Stimulated activated CD4-positive, alpha-beta T cell treated with anti-CD3 and anti-CD28 coated beads, Interleukin-1b, Interleukin-23, amount 100 ng/mL, for 1 hour (primary cell): ENCODE data around the gene NDUFB7.
A peak's percentile ranks its signal among the peaks of the same experiment; 100 is the strongest.
"Not testable (repeated sequence)": the region's sequence is repeated elsewhere in the genome, so short reads cannot be mapped to it uniquely, and the experiment has no call there.

Experiments used
- DNase-seq, 2 donors: peaks; one replicate each; pipeline ENCODE4 v3.0.0-alpha.2; 2020; ENCODE audit warnings: low read depth in 2 of 2

The NDUFB7 gene

GRCh38 chr19:14553042-14553938 lies 18.6 kb downstream of the NDUFB7 start:
- no peak for DNase-seq

DNA sequence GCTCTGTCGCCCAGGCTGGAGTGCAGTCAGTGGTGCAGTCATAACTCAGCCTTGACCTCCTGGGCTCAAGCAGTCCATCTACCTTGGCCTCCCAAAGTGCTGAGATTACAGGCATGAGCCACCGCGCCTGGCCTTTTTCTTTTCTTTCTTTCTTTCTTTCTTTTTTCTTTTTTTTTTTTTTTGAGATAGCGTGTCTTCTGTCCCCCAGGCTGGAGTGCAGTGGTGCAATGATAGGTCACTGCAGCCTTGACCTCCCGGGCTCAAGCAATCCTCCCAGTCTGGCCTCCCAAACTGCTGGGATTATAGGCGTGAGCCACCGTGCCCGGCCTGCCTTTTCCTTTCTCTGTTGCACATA lies 19.9 kb downstream of the NDUFB7 start:
- DNase-seq: not testable (repeated sequence)

DNA sequence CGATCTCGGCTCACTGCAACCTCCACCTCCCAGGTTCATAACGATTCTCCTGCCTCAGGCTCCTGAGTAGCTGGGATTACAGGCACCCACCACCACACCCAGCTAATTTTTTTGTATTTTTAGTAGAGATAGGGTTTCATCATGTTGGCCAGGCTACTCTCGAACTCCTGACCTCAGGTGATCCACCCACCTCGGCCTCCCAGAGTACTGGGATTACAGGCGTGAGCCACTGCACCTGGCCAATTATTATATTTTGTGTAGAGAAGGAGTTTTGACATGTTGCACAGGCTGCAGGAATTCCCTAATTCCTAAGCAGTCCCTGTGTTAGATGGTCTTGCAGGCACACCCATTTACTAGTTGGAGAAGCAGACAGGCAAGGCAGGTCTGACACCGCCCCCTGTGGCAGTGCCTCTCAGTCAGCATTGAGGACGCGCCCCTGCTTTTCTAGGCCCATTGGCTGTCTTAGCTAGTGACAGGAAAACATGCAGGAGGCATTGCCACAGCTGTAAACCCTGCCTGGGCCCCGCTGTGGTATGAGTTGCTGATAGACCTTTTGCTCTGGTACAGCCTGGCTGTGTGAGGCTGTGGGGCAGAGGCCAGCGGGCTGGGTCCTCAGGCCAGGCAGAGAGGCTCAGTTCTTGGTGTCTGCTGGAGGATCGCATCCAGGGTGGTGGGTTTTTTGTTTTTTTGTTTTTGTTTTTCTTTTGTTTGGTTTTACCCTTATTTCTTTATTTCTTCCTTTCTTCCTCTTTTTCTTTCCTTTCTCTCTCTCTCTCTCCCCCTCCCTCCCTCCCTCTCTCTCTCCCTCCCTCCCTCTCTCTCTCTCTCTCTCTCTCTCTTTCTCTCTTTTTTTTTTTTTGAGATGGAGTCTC lies 20.5 kb downstream of the NDUFB7 start:
- peak; percentile 57 to 67 for DNase-seq

DNA sequence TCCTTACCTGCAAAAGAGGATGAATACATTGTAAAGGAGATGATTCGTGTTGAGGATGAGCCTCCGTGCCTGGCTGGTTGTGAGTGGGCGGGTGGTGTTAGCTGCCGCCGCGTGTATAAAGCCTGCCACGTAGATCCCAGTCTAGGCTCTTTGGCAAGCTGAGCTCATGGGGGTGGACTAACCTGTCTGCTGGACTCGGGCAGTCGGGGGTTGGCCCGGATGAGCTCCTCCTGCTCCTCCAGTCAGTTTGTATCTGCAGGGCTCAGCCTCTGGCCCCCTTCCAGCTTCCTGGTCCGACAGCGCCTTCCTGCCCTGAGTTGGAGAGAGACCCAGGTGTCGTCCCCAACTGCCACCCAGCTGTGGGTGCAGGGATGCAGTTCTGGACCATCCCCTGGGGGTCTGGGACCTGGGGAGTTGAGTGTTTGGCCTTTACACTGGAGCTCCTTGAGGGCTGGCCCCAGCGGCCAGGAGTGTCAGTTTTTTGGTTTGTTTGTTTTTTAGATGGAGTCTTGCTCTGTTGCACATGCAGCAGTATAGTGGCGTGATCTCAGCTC lies 21.6 kb downstream of the NDUFB7 start:
- DNase-seq: no peak

- DNase-seq: no peak
Observed at GRCh38 chr19:14545716-14546082, 26.2 kb downstream of the NDUFB7 start.

DNA sequence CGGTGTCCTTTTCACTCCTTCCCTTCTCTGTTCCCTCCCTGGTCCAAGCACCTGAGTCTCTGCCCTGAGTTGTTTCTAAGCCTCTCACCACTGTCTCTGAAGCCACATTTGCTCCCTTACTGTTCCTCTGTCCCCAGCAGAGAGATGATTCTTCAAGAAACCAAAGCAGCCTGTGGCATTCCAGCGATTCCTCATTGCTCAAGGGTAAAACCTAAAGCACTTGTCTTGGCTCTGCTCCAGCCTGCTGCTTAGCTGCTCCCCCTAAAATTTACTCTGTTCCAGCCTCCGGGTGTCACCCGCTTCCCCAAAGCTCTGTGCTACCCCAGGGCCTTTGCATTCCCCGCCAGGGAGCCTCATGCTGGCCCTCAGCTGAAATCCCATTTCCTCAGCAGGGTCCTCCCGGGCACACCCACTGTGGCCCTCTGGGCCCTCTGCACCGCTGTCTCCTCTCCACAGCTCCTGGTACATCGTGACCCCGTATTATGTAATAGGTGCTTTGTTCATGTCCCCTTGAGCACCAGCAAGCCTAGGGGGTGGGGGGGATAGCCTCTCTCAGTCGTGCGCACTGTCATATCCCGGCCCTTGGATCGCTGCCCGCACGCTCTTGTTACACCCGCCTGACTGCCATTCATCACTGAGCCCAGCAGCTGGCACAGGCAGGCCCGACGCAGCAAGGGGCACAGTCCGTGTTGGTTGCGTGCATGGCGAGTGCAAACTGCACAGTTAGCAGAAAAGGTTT lies 26.7 kb downstream of the NDUFB7 start:
- DNase-seq: no peak

- DNase-seq: no peak
Observed at GRCh38 chr19:14544047-14544446, 27.8 kb downstream of the NDUFB7 start.

- no peak for DNase-seq
Observed at GRCh38 chr19:14542711-14543328, 29.0 kb downstream of the NDUFB7 start.

DNA sequence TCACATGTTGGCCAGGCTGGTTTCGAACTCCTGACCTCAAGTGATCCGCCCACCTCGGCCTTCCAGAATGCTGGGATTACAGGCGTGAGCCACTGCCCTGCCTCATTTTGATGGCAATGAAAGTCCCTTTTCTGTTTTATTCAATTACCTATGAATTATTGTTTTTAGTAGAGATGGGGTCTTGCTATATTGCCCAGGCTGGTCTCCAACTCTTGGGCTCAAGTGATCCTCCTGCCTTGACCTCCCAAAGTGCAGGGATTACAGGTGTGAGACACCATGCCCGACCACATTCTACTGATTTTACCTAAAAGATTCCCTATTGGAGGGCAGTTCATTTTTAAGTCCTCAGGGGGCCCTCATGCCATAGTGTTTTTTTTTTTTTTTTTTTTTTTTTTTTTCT lies 29.9 kb downstream of the NDUFB7 start:
- not testable (repeated sequence) for DNase-seq

- DNase-seq: no peak
Observed at GRCh38 chr19:14540741-14541525, 30.9 kb downstream of the NDUFB7 start.

GRCh38 chr19:14536926-14537692 lies 34.8 kb downstream of the NDUFB7 start:
- no peak for DNase-seq

DNA sequence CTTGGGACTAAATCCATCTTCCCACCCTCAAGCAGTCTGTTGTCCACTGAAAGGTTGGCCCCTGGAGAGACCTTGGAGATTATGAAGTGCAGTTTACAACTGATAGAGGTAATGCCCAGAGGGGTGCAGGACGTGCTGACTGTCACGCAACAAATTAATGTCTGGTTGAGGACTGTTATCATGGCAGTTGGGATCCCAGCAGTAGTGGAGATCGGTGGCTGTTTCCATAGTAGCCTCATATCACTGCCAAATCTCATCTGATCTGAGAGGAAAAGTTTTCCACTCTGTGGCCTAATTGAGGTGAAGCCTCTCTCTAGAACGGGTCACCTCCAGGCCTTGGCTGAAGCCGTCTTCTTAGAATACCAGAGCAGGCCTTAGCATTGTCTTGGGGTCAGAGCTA lies 38.4 kb downstream of the NDUFB7 start:
- DNase-seq: no peak

DNA sequence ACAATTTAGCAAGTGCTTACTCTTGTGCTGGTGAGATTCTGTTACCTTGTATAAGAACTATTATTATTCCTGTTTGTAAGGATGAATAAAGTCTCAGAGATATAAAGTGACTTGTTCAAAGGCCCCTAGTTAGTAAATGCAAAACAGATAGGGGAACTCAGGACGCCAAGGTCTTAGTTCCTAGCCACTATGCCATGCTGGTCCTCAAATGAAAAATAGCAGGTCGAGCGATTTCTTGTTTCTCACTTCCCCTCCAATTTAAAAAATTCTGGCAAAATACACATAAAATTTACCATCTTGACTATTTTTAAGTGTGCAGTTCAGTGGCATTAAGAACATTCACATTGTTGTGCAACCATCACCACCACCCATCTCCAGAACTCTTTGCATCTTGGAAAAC lies 41.4 kb downstream of the NDUFB7 start:
- no peak for DNase-seq

DNA sequence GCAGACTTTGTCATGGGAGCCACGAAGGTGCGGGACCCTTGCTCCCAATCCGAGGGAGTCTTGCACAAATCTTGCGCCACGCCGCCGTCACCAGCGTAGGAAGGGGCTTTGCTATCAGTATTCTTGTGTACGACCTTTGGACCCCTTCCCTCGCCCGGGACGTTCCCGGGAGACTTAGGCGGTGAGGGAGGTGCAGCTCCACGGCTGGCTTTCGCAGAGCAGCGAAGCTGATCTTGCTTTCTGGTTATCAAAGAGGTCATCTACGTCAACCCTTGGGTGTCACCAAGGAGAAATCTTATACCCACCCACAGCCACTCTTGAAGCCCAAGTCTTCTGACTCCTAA lies 41.9 kb downstream of the NDUFB7 start:
- no peak for DNase-seq

DNA sequence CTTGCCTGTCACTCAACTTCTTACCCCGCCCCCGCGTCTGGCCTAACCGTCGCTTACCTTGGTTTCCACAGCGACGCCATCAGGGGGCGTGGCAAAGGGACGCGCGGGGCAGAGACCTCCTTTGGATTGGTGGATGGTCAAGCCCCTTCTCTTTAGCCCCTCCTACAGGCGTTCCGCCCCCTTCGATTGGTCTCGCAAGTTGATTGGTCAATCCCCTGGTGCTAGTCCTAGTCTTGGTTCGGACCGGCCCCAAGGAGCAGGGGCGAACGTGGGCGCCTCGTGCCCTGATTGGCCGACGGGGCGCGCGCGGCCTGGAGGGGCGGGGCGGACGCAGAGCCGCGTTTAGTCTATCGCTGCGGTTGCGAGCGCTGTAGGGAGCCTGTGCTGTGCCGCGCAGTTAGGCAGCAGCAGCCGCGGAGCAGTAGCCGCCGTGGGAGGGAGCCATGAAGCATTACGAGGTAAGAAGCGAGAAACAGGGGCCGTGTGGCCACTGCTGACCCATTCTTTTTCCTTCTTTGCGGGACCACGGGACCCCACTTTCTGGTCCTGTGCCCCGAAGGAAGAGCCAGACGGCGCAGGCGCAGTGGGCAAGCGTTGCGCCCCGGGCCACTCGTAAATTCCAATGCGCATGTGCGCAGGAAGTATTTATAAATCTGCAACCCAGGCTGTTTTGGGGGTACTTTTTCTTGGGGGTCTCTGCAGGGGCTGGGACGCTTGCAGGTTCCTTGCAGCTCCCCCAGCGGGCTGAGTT lies 42.4 kb downstream of the NDUFB7 start, which contains the start of gene TECR:
Gene TECR, plus strand, starts transcription at position 341 of the 751 bp plus-strand sequence. Its CDS starts 103 bp downstream, at position 444.
- peak; percentile 100 for DNase-seq

DNA sequence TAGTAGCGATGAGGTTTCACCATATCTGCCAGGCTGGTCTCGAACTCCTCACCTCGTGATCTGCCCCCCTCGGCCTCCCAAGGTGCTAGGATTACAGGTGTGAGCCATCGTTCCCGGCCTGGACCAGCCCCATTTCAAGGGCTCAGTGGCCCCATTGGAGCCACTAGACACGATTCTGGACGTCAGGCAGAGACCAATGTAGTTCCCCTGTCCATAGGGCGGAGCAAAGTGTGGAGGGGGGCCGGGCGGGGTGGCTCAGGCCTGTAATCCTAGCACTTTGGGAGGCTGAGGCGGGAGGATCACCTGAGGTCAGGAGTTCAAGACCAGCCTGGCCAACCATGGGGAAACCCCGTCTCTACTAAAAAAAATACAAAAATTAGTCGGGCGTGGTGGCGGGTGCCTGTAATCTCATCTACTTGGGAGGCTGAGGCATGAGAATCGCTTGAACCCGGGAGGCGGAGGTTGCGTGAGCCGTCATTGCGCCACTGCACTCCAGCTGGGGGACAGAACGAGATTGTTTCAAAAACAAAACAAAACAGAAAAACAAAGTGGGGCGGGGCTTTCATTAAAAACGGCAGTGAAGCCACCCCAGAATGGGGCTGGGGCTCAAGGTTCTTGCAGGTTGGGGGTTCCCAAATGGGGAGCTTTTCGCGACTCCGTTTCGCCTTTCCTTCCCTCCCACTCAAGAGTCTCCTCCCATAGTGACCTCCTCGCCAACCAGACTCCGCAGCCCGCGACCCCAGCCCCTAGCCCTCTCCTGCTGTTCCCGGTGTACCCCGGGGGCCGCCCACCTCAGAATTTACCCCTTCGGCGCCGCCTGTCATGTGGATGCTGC lies 43.2 kb downstream of the NDUFB7 start:
- no peak for DNase-seq

DNA sequence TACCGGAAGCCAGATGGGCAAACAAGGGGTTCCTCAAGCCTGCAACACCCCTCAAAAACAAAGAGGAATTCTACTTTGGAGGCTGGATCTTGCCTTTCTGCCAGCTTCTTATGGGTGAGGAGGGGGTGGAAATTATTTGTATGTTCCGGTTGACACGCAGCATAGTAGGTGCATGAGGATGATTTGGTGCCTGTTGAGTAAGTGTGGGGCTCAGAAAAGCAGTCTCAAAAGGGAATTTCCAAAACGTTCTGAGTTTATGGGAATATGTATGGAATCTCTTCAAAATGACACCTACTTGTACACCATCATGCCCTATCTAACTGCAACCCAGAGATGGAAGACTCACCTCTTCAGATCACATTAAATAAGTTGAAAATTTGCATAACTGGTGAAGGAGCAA lies 45.4 kb downstream of the NDUFB7 start:
- no peak for DNase-seq

GRCh38 chr19:14525729-14526128 lies 46.1 kb downstream of the NDUFB7 start:
- DNase-seq: no peak
